Stimulated activated CD8-positive, alpha-beta memory T cell treated with anti-CD3 and anti-CD28 coated beads, Interleukin-2, amount 100 ng/mL, for 48 hours (primary cell): ENCODE results near the gene PTGDR2.

Source experiments
- DNase-seq, 2 donors: peaks; one replicate each; pipeline ENCODE4 v3.0.0-alpha.2; 2020; ENCODE audit warnings: low read depth in 2 of 2

PTGDR2 gene

GRCh38 chr11:60874421-60875365 is 18.9 kb upstream of the PTGDR2 start:
- DNase-seq, result no peak

DNA sequence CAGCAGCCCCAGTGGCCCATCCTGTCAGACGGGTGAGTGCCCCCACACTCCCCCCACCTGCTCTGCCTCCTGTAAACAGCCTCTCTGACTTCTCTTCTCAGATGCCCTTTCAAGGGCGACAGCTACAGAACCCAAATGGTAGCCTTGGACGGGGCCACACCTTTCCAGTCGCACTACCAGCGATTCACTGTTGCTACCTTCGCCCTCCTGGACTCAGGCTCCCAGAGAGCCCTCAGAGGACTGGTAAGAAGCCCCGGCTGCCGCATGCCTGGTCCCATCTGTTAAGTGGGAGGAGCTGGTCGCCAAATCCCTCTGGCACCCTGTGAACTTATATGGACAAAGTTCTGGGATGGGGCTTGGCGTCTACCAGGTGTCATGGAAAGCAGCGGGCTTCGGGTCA is 17.8 kb upstream of the PTGDR2 start:
- DNase-seq, result no peak

DNA sequence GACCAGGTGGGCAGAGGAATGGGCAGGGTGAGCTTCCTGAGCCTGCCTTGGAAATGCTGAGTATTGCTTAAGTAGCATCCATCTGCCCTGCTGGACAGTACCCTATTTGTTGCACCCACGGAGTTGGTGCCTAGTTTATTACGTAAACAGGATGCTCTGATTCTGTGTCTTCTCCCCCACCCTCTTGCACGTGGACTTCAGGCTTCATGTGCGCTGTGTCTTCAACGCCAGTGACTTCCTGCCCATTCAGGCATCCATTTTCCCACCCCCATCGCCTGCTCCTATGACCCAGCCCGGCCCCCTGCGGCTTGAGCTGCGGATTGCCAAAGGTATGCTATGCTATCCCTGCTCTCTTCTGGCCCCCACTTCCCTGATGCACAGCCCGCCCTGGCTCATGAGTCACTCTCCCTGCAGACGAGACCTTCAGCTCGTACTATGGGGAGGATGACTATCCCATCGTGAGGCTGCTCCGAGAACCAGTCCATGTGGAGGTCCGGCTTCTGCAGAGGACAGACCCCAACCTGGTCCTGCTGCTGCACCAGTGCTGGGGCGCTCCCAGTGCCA is 17.3 kb upstream of the PTGDR2 start:
- no peak for DNase-seq

GRCh38 chr11:60872124-60872960 is 16.6 kb upstream of the PTGDR2 start:
- DNase-seq, result no peak

GRCh38 chr11:60871378-60872061 is 15.8 kb upstream of the PTGDR2 start:
- DNase-seq, result no peak

- no peak for DNase-seq
Observed at GRCh38 chr11:60870733-60871377, 15.1 kb upstream of the PTGDR2 start.

DNA sequence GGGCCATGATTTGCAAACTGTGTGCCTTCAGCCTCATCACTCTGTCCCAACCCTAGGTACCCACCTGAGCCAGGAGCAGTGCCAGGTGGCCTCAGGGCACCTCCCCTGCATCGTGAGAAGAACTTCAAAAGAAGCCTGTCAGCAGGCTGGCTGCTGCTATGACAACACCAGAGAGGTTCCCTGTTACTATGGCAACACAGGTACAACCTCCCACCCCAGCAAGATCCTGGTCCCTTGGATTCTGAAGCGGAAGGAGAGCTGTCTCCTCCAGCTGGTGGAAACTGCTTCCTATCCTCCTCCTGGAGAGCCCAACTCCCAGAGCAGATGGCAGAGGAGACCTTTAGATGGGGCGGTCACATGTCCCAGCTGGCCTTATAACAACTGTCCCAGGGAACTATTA is 14.5 kb upstream of the PTGDR2 start:
- DNase-seq, result no peak

DNA sequence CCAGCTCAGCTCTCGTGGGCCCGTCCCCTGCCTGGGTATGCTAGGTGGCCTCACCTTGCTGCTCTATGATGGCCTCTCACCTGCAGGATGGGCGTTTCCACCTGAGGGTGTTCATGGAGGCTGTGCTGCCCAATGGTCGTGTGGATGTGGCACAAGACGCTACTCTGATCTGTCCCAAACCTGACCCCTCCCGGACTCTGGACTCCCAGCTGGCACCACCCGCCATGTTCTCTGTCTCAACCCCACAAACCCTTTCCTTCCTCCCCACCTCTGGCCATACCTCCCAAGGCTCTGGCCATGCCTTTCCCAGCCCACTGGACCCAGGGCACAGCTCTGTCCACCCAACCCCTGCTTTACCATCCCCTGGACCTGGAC is 13.7 kb upstream of the PTGDR2 start:
- DNase-seq, result no peak

DNA sequence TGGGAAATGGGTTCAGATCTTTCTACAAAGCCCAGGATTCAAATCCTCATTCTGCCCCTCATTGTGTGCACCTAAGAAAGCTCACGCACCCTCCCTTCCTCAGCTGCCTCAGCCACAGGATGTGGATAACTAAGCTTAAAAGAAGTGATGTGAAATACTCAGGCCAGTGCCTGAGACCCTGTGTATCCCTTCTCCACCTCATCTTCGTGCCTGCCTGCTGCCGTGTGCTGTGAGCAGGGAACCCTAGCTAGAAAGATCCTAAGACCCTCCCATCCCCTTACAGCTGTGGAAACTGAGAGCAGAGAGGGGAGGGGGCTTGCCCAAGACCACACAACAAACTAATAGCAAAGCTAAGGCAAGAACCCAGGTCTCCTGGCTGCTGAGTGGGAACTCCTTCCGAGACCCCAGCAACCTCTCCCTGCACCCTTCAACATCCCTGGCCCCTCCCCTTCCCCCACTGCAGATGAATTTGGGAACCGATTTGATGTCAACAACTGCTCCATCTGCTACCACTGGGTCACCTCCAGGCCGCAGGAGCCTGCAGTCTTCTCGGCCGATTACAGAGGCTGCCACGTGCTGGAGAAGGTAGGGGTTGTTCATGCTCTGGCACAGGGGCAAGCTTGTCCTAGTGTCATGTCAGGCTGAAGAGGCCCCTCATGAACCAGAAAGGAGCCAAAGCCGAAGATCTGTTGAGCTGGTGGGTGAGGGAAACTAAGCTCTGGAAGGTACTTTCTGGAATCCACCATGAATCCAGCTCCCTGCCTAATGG is 13.1 kb upstream of the PTGDR2 start:
- DNase-seq, result no peak

- DNase-seq, result no peak
Observed at GRCh38 chr11:60867871-60868681, 12.3 kb upstream of the PTGDR2 start.

GRCh38 chr11:60866911-60867870 is 11.4 kb upstream of the PTGDR2 start, which contains the start of gene ZP1:
ZP1 (plus strand) TSS chr11:60867542; CDS start chr11:60867562, 20 bp downstream.
- no peak for DNase-seq

- no peak for DNase-seq
Observed at GRCh38 chr11:60864856-60865513, 9.2 kb upstream of the PTGDR2 start.

- no peak for DNase-seq
Observed at GRCh38 chr11:60863550-60864521, 8.1 kb upstream of the PTGDR2 start.

DNA sequence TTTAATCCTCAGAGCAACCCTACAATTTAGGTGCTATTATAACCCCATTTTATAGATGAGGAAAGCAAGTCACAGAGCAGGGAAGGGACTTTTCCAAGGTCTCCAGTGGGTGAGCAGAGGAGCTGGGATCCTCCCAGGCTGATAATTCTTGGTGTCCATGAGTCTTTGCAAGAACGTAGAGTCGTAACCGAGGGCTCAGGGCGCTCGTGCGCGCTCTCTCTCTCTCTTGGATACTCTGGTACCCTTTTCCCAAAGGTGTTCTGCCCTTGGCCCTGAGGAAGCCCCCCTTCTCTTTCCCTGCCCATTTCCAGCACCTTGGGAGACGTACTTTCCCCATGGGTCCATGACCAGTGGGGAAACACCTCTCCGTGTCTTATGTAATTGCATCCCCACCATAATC is 6.4 kb upstream of the PTGDR2 start:
- no peak for DNase-seq

DNA sequence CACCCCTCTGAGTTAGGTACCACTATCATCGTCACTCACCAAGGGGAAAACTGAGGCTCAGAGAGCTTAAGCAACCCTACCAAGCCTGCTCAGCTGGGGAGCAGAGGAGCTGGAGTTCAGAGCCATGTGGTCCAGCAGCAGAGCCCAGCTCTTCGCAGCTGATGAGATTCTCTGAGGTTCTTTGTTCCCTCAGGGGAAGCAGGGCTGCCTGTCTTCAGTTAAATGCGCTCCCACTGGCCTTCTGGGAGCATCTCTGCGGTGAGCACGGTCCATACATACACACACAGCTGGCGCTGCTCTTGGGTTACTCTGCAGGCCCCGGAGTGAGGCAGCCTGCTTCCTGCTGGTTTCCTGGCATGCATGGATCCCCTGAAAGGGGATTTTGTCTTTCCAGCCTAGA is 5.2 kb upstream of the PTGDR2 start:
- no peak for DNase-seq

- no peak for DNase-seq
Observed at GRCh38 chr11:60859616-60860250, 4.0 kb upstream of the PTGDR2 start.
